B cell (primary cell): Measurements from ENCODE around the gene VSIG10. TPM values are rescaled to one million over a fixed set of nuclear protein-coding genes. Genes with fewer than 3 reads are reported as not detected.
A peak's percentile ranks its signal among the peaks of the same experiment; 100 is the strongest.

Source experiments
- ATAC-seq: fragments of 200-7000 bp; cut with Tn5 transposase; one replicate; pipeline ENCODE4 v1.10.0; 2021; ENCODE audit warnings: low read depth, mild to moderate bottlenecking, moderate number of reproducible peaks, moderate library complexity
- CTCF ChIA-PET: fragments of 350-600 bp; sonication (Branson Sonifier 250); formaldehyde crosslinking; loops from one replicate; lab custom pipeline; 2021; ENCODE audit warnings: antibody characterized with exemption, inconsistent platforms; lab: Charles Lee
- POLR2A ChIA-PET: fragments of 350-600 bp; sonication (Branson Sonifier 250); formaldehyde crosslinking; loops from one replicate; lab custom pipeline; 2021; ENCODE audit warnings: antibody characterized with exemption; lab: Charles Lee
- DNase-seq: peaks from one replicate; pipeline ENCODE4 v3.0.0; 2013
- H2AFZ ChIP-seq: 2 replicates; pipeline ENCODE4 v1.6.1; 2012; ENCODE audit warnings: mild to moderate bottlenecking, low read depth, low read length; ENCODE audit not compliant: insufficient read depth, poor library complexity, severe bottlenecking
- H3K27ac ChIP-seq, 2 donors: 1 replicate in 1 of 2; 2 replicates in 1 of 2; pipeline ENCODE4 v1.5.1; 2012 to 2013; ENCODE audit warnings: low read length in 2 of 2, mild to moderate bottlenecking in 2 of 2, moderate library complexity in 1 of 2
- H3K27me3 ChIP-seq, 4 experiments: fragments of 200-600 bp in 1 of 4; sonication (generic) in 1 of 4; replicated peaks in 1 of 4; 1 replicate in 2 of 4; 2 replicates in 2 of 4; pipeline versions ENCODE4 v1.6.1 to v1.7.0; 2013 to 2016; ENCODE audit warnings: low read length in 3 of 4, mild to moderate bottlenecking in 2 of 4, mixed read lengths in 1 of 4, moderate library complexity in 1 of 4; ENCODE audit not compliant: insufficient read depth in 4 of 4, control insufficient read depth in 3 of 4; ENCODE audit errors: control extremely low read depth in 1 of 4
- H3K36me3 ChIP-seq, 2 experiments: replicated peaks in 1 of 2; 1 replicate in 1 of 2; 2 replicates in 1 of 2; pipeline versions ENCODE4 v1.6.1 to v1.7.1; 2013; ENCODE audit warnings: low read length in 1 of 2; ENCODE audit not compliant: insufficient read depth in 2 of 2, control insufficient read depth in 1 of 2; ENCODE audit errors: control extremely low read depth in 1 of 2, extremely low read depth in 1 of 2
- H3K4me1 ChIP-seq, 2 donors: fragments of 200-600 bp in 1 of 2; sonication (generic) in 1 of 2; 1 replicate in 1 of 2; 2 replicates in 1 of 2; pipeline versions ENCODE4 v1.5.1 to v1.6.1; 2013 to 2017; ENCODE audit warnings: low read length in 2 of 2; ENCODE audit not compliant: control insufficient read depth in 2 of 2, insufficient read depth in 2 of 2
- H3K4me2 ChIP-seq: replicated peaks from 2 replicates; pipeline ENCODE3; 2012; ENCODE audit warnings: mild to moderate bottlenecking, low read depth, low read length; ENCODE audit not compliant: poor library complexity, severe bottlenecking
- H3K4me3 ChIP-seq, 5 experiments: fragments of 200-600 bp in 1 of 5; sonication (generic) in 1 of 5; 1 replicate in 3 of 5; 2 replicates in 2 of 5; pipeline versions ENCODE4 v1.5.1 to v1.7.0; 2011 to 2016; ENCODE audit warnings: low read length in 4 of 5, mild to moderate bottlenecking in 4 of 5, low read depth in 2 of 5, control low read depth in 1 of 5, moderate library complexity in 1 of 5; ENCODE audit not compliant: insufficient read depth in 1 of 5; ENCODE audit errors: control extremely low read depth in 1 of 5, extremely low read depth in 1 of 5
- H3K79me2 ChIP-seq: fragments of 200-600 bp; sonication (generic); one replicate; pipeline ENCODE4 v1.6.0; 2016; ENCODE audit warnings: low read length; ENCODE audit not compliant: control insufficient read depth, insufficient read depth
- H3K9ac ChIP-seq: fragments of 200-600 bp; sonication (generic); 2 replicates; pipeline ENCODE4 v1.6.1; 2017; ENCODE audit warnings: mild to moderate bottlenecking, low read length, moderate library complexity
- H3K9me3 ChIP-seq, 3 donors: one replicate each; pipeline versions ENCODE4 v1.6.1 to v1.7.1; 2013; ENCODE audit warnings: low read length in 2 of 3; ENCODE audit not compliant: control insufficient read depth in 2 of 3, insufficient read depth in 1 of 3; ENCODE audit errors: control extremely low read depth in 1 of 3
- H4K20me1 ChIP-seq: 2 replicates; pipeline ENCODE4 v1.6.0; 2012; ENCODE audit warnings: mild to moderate bottlenecking, low read length; ENCODE audit not compliant: insufficient read depth, control insufficient read depth, poor library complexity, severe bottlenecking
- H3K27ac Mint-ChIP-seq: one replicate; pipeline ENCODE4 v1.8.0; 2021; ENCODE audit warnings: mixed read lengths
- H3K27me3 Mint-ChIP-seq: one replicate; pipeline ENCODE4 v1.8.0; 2021; ENCODE audit warnings: mixed read lengths
- H3K4me1 Mint-ChIP-seq: one replicate; pipeline ENCODE4 v1.8.0; 2021; ENCODE audit warnings: mixed read lengths
- H3K4me3 Mint-ChIP-seq: one replicate; pipeline ENCODE4 v1.8.0; 2021; ENCODE audit warnings: mixed read lengths
- H3K9me3 Mint-ChIP-seq: one replicate; pipeline ENCODE4 v1.8.0; 2022; ENCODE audit warnings: mixed read lengths; ENCODE audit not compliant: insufficient read depth
- CTCF ChIP-seq: fragments of 200-600 bp; IDR thresholded peaks from one replicate; pipeline ENCODE4 v1.8.0; 2022; ENCODE audit warnings: antibody characterized with exemption, mild to moderate bottlenecking
- EZH2 ChIP-seq: IDR thresholded peaks from 2 replicates; pipeline ENCODE4 v1.6.1; 2012; ENCODE audit warnings: borderline replicate concordance, low read depth, mild to moderate bottlenecking, moderate library complexity, low read length; ENCODE audit not compliant: insufficient read depth, poor library complexity, severe bottlenecking
- WGBS: methylation state at CpG from one replicate; pipeline ENCODE4 v1.1.5; 2013; ENCODE audit warnings: missing lambda C conversion rate; ENCODE audit not compliant: insufficient coverage; 5-methylcytosine and 5-hydroxymethylcytosine counted together
- intact Hi-C: fragments of 100-400 bp; cut with micrococcal nuclease; formaldehyde crosslinking; loops from one replicate; pipeline ENCODE4 v1.10.0; 2022
- polyA plus RNA-seq: library from polyadenylated mRNA; depleted of rRNA; stranded (reverse); fragments of >200 nt; gene quantifications from 2 replicates; pipeline ENCODE4 v1.2.3, GENCODE V29; 2012
- total RNA-seq, 2 donors: library from RNA; stranded (reverse); fragments of 120-200 nt in 1 of 2; gene quantifications; 1 replicate in 1 of 2; 2 replicates in 1 of 2; pipeline versions ENCODE4 v1.2.3 to v1.2.4, GENCODE V29; 2013 to 2022

Gene VSIG10
- total and polyA plus RNA-seq, 2 donors (not counting 1 experiment from before 2014, with no cell fraction given), result 0.34 to 2.6 TPM

DNA sequence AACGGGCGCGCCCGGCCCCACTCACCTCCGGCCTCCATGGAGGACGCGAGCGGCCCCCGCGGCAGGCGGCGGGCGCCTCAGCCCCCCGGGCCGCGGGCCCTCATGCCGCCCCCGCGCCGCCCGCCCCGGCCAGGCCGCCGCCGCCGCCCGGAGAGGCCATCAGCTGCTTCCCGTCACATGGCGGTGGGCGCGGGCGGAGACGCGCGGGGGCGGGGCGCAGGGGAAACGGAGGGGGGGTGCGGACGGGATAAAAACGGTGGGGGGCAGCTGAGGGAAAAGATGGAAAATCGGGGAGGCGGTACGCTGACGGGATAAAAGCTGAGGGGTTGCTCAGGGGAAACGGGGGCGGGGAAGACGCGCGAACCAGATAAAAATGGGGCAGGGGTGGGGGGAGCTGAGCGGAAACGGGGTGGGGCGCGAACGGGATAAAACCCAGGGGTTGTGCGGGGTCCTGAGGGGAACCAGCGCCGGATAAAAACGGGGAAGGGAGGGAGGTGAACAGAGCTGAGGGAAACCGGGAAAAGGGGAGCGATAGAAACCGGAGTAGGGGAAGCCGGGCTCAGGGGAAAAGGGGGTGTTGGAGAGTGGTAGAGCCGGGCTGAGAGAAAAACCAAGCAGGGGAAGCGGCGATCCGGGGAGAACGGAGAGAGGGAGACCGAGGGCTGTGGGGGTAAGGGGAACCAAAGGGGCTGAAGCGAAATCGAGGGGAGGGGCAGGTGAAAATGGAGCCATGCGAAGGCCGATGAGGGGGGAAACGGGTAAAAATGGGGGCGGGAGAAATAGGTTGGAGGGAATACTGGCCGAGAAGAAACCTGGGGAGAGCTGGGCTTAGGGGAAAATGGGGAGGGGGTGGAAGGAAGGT is 42.6 kb downstream of the VSIG10 start, which contains the start of gene WSB2:
WSB2 (minus strand) TSS at position 169 of the 862 bp plus-strand sequence; CDS start at position 38, 131 bp downstream.
- H3K27ac ChIP-seq, result peak within 1 kb of the TSS; percentile 56 to 82
- H3K27me3 Mint-ChIP-seq, result peaks cover 3% of the 10 kb centered on the region
- no peaks in the 10 kb centered on the region for H4K20me1 ChIP-seq
- H3K9me3 Mint-ChIP-seq, result no peaks in the 10 kb centered on the region
- peak within 1 kb of the TSS; percentile 58 to 92 (median 80) for H3K4me3 ChIP-seq
- peaks cover 45% of the 10 kb centered on the region for H3K4me1 Mint-ChIP-seq
- H3K4me3 Mint-ChIP-seq, result peak within 1 kb of the TSS; percentile 92
- peaks cover 13% of the 10 kb centered on the region for H3K79me2 ChIP-seq
- under 1% methylated on average over 55 of the region's 76 CpGs for WGBS
- peak within 1 kb of the TSS; percentile 88 for H3K27ac Mint-ChIP-seq
- DNase-seq (peak; percentile 55), ATAC-seq (peak; percentile 63)
- peaks cover 31 to 39% of the 10 kb centered on the region in 2 donors for H3K4me1 ChIP-seq
- H3K27me3 ChIP-seq, result no peaks in the 10 kb centered on the region
- intact Hi-C loops, result loop anchor here (2.0 kb wide), 1 partner anchor 76 kb away; the partner anchor contains the start of gene PEBP1
- ChIA-PET POLR2A (interaction anchor here (1.2 kb wide), 1 partner anchor 75 kb away, joined by 10 read pairs; the partner anchor contains the start of gene PEBP1), CTCF (interaction anchor here (0.6 to 1.7 kb wide), 4 partner anchors 8 to 316 kb away, joined by 3 to 6 read pairs (median 4); no protein-coding TSS in a partner anchor)
- H2AFZ ChIP-seq, result peak within 1 kb of the TSS; percentile 98
- no peaks in the 10 kb centered on the region for H3K9me3 ChIP-seq
- no peak for TF ChIP-seq CTCF
- no peak for TF ChIP-seq EZH2
- peak within 1 kb of the TSS; percentile 90 for H3K9ac ChIP-seq
- H3K36me3 ChIP-seq, result no peaks in the 10 kb centered on the region
- peak within 1 kb of the TSS; percentile 83 for H3K4me2 ChIP-seq
